WTC11 (cell line): ENCODE results near the gene IGF2BP3. TPM values are rescaled to one million over a fixed set of nuclear protein-coding genes. Genes with fewer than 3 reads are reported as not detected.

Source experiments
- ATAC-seq: fragments of 200-7000 bp; cut with Tn5 transposase; 2 replicates; pipeline ENCODE4 v1.10.0; 2021; ENCODE audit warnings: mild to moderate bottlenecking, moderate library complexity
- CTCF ChIA-PET: fragments of 300-600 bp; sonication (Branson Sonifier 250); formaldehyde crosslinking; loops from one replicate; lab custom pipeline; 2021; ENCODE audit warnings: antibody characterized with exemption; lab: Charles Lee
- POLR2A ChIA-PET: fragments of 350-600 bp; sonication (Branson Sonifier 250); formaldehyde crosslinking; loops from one replicate; lab custom pipeline; 2021; ENCODE audit warnings: antibody characterized with exemption; lab: Charles Lee
- DNase-seq: peaks from one replicate; pipeline ENCODE4 v3.0.0; 2021; ENCODE audit warnings: low spot score
- H3K27ac Mint-ChIP-seq: 2 replicates; pipeline ENCODE4 v1.8.0; 2021; ENCODE audit warnings: mixed read lengths
- H3K27me3 Mint-ChIP-seq: 2 replicates; pipeline ENCODE4 v1.8.0; 2021; ENCODE audit warnings: low read depth, mild to moderate bottlenecking, moderate library complexity, mixed read lengths
- H3K36me3 Mint-ChIP-seq: 2 replicates; pipeline ENCODE4 v1.8.0; 2021; ENCODE audit warnings: mixed read lengths
- H3K4me1 Mint-ChIP-seq: 2 replicates; pipeline ENCODE4 v1.8.0; 2022; ENCODE audit warnings: mixed read lengths
- H3K4me3 Mint-ChIP-seq: 2 replicates; pipeline ENCODE4 v1.8.0; 2021; ENCODE audit warnings: mild to moderate bottlenecking, moderate library complexity, mixed read lengths
- H3K9me3 Mint-ChIP-seq: 2 replicates; pipeline ENCODE4 v1.8.0; 2021; ENCODE audit warnings: mixed read lengths
- EMX1 ChIP-seq: fragments of 250-450 bp; sonication (Bioruptor Pico); IDR thresholded peaks from 2 replicates; pipeline ENCODE4 v1.8.0; 2021; ENCODE audit warnings: mild to moderate bottlenecking
- GRHL2 ChIP-seq: fragments of 250-450 bp; sonication (Bioruptor Pico); IDR thresholded peaks from 2 replicates; pipeline ENCODE4 v1.8.0; 2022; ENCODE audit warnings: mild to moderate bottlenecking, moderate library complexity; ENCODE audit not compliant: insufficient replicate concordance, severe bottlenecking
- GTF2I ChIP-seq: fragments of 250-450 bp; sonication (Bioruptor Pico); conservative IDR thresholded peaks from 2 replicates; pipeline ENCODE4 v1.4.0; 2021; ENCODE audit warnings: mild to moderate bottlenecking
- IRF2 ChIP-seq: sonication (generic); formaldehyde crosslinking; IDR thresholded peaks from 2 replicates; pipeline ENCODE4 v1.8.0; 2022; ENCODE audit warnings: low read depth, missing genetic modification reagents, borderline replicate concordance
- RELA ChIP-seq: sonication (generic); formaldehyde crosslinking; IDR thresholded peaks from 2 replicates; pipeline ENCODE4 v1.8.1; 2022; ENCODE audit warnings: missing genetic modification reagents, mild to moderate bottlenecking, borderline replicate concordance
- RORB ChIP-seq: fragments of 250-450 bp; sonication (Bioruptor Pico); IDR thresholded peaks from 2 replicates; pipeline ENCODE4 v1.9.0; 2021; ENCODE audit warnings: mild to moderate bottlenecking
- SMAD4 ChIP-seq: sonication (generic); formaldehyde crosslinking; IDR thresholded peaks from 2 replicates; pipeline ENCODE4 v1.8.0; 2022; ENCODE audit warnings: mild to moderate bottlenecking, missing genetic modification reagents
- SP1 ChIP-seq: sonication (generic); formaldehyde crosslinking; conservative IDR thresholded peaks from 2 replicates; pipeline ENCODE4 v1.8.1; 2022; ENCODE audit warnings: missing genetic modification reagents
- ZNF219 ChIP-seq: sonication (generic); formaldehyde crosslinking; IDR thresholded peaks from 2 replicates; pipeline ENCODE4 v1.8.0; 2023; ENCODE audit warnings: missing genetic modification reagents, mild to moderate bottlenecking, borderline replicate concordance
- ZNF263 ChIP-seq: sonication (generic); formaldehyde crosslinking; IDR thresholded peaks from 2 replicates; pipeline ENCODE4 v1.8.1; 2022; ENCODE audit warnings: low read depth, mild to moderate bottlenecking, moderate library complexity, missing genetic modification reagents
- ZNF423 ChIP-seq: fragments of 250-450 bp; sonication (Bioruptor Pico); IDR thresholded peaks from 2 replicates; pipeline ENCODE4 v2.1.2; 2022; ENCODE audit warnings: mild to moderate bottlenecking, moderate library complexity
- total RNA-seq: library from RNA; stranded (reverse); gene quantifications from 3 replicates; pipeline ENCODE4 v1.2.3, GENCODE V29; 2021
- TF ChIP-seq, protein P1 (sequence below): sonication (generic); formaldehyde crosslinking; IDR thresholded peaks from 2 replicates; pipeline ENCODE4 v1.8.1; 2023; ENCODE audit warnings: mild to moderate bottlenecking, missing genetic modification reagents
- TF ChIP-seq, protein P2 (sequence below): fragments of 250-450 bp; sonication (Bioruptor Pico); IDR thresholded peaks from 2 replicates; pipeline ENCODE4 v2.1.2; 2022; ENCODE audit warnings: mild to moderate bottlenecking, moderate library complexity
- TF ChIP-seq, protein P3 (sequence below): sonication (generic); formaldehyde crosslinking; IDR thresholded peaks from 2 replicates; pipeline ENCODE4 v1.8.0; 2022; ENCODE audit warnings: mild to moderate bottlenecking, missing genetic modification reagents
- TF ChIP-seq, protein P4 (sequence below): sonication (generic); formaldehyde crosslinking; IDR thresholded peaks from 2 replicates; pipeline ENCODE4 v1.8.0; 2023; ENCODE audit warnings: mild to moderate bottlenecking, missing genetic modification reagents
- TF ChIP-seq, protein P5 (sequence below): sonication (generic); formaldehyde crosslinking; IDR thresholded peaks from 2 replicates; pipeline ENCODE4 v1.8.1; 2023; ENCODE audit warnings: mild to moderate bottlenecking, missing genetic modification reagents, borderline replicate concordance
- TF ChIP-seq, protein P6 (sequence below): fragments of 250-450 bp; sonication (Bioruptor Pico); IDR thresholded peaks from 2 replicates; pipeline ENCODE4 v1.8.0; 2021; ENCODE audit warnings: mild to moderate bottlenecking
- TF ChIP-seq, protein P7 (sequence below): sonication (generic); formaldehyde crosslinking; conservative IDR thresholded peaks from 2 replicates; pipeline ENCODE4 v1.8.1; 2022; ENCODE audit warnings: mild to moderate bottlenecking, missing genetic modification reagents
- TF ChIP-seq, protein P8 (sequence below): sonication (generic); formaldehyde crosslinking; IDR thresholded peaks from 2 replicates; pipeline ENCODE4 v1.8.0; 2022; ENCODE audit warnings: missing genetic modification reagents

Gene IGF2BP3
- total RNA-seq, 1 experiment from 2014 or later: 129 TPM

DNA sequence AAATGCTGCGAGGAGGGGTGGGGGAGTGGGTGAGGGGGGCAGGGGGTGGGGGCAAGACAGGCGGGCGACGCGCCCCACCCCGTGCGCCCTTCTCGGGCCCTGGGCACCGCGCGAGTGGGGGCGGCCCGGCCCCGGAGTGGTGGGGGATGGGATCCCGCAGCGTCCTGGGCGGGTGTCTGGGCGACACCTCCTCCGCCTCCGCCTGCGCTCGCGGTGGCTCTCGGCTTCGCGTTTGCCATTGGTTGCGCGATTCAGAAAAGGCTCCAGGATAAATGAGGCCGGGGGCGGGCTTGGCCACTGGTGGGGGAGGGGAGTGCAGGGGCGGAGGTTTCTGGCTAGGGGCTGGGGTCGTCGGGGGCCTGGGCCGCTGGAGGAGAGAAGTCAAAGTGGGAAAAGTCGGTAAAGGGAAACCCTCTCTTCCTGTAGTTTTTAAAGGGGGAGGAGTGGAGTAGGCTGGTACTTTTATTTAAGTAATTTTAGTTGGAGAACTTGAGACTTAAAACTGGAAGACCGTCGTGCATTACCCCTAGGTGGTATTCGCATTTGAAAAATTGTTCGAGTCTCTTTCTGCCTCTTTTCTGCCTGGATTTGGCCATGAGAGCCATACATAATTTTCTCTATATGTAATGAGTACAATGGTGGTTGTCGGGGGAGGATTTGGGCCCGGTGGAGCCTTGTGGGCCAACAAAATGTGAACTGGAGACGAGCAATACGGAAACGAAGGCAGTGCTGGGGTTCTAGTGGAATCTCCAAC is 992 bp upstream of the IGF2BP3 start (continued):
- TF ChIP-seq, protein P1, sequence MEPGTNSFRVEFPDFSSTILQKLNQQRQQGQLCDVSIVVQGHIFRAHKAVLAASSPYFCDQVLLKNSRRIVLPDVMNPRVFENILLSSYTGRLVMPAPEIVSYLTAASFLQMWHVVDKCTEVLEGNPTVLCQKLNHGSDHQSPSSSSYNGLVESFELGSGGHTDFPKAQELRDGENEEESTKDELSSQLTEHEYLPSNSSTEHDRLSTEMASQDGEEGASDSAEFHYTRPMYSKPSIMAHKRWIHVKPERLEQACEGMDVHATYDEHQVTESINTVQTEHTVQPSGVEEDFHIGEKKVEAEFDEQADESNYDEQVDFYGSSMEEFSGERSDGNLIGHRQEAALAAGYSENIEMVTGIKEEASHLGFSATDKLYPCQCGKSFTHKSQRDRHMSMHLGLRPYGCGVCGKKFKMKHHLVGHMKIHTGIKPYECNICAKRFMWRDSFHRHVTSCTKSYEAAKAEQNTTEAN: peak; percentile 18; the same call in 1 of the 2 replicates
- peak; percentile 34; the same call in 1 of the 2 replicates for TF ChIP-seq ZNF423 (CRISPR knock-in tag)
- TF ChIP-seq EMX1 (CRISPR knock-in tag): no peak

DNA sequence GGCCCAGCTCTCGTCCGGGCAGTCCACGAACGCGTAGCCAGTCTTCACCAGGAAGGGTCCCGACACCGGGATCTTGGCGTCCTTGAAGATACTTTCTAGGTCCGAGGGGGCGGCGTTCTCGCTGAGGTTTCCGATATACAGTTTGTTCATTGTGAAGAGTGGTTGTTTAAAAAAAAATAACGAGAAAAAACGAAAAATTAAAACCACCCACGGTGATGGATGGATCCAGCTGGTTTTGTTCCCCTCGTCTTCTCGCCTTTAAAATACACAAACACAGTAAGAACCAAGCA is 385 bp downstream of the IGF2BP3 start:
- H3K4me3 Mint-ChIP-seq: peak overlapping the region; percentile 97
- H3K9me3 Mint-ChIP-seq: no peaks in the 10 kb centered on the region
- H3K36me3 Mint-ChIP-seq: peaks cover 11% of the 10 kb centered on the region
- DNase-seq: no peak
- ChIA-PET CTCF (no interaction called here), POLR2A (interaction anchor here (0.8 to 1.3 kb wide), 7 partner anchors 14 to 112 kb away, joined by 3 to 4 read pairs (median 3); no protein-coding TSS in a partner anchor)
- H3K4me1 Mint-ChIP-seq: peaks cover 29% of the 10 kb centered on the region
- no peak for ATAC-seq
- peak overlapping the region; percentile 100 for H3K27ac Mint-ChIP-seq
- no peaks in the 10 kb centered on the region for H3K27me3 Mint-ChIP-seq
- TF ChIP-seq, protein P2, sequence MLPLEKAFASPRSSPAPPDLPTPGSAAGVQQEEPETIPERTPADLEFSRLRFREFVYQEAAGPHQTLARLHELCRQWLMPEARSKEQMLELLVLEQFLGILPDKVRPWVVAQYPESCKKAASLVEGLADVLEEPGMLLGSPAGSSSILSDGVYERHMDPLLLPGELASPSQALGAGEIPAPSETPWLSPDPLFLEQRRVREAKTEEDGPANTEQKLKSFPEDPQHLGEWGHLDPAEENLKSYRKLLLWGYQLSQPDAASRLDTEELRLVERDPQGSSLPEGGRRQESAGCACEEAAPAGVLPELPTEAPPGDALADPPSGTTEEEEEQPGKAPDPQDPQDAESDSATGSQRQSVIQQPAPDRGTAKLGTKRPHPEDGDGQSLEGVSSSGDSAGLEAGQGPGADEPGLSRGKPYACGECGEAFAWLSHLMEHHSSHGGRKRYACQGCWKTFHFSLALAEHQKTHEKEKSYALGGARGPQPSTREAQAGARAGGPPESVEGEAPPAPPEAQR (CRISPR knock-in tag): no peak
- no peak for TF ChIP-seq RELA (CRISPR knock-in tag)
- no peak for TF ChIP-seq IRF2 (CRISPR knock-in tag)
- no peak for TF ChIP-seq GRHL2 (CRISPR knock-in tag)
- TF ChIP-seq, protein P3, sequence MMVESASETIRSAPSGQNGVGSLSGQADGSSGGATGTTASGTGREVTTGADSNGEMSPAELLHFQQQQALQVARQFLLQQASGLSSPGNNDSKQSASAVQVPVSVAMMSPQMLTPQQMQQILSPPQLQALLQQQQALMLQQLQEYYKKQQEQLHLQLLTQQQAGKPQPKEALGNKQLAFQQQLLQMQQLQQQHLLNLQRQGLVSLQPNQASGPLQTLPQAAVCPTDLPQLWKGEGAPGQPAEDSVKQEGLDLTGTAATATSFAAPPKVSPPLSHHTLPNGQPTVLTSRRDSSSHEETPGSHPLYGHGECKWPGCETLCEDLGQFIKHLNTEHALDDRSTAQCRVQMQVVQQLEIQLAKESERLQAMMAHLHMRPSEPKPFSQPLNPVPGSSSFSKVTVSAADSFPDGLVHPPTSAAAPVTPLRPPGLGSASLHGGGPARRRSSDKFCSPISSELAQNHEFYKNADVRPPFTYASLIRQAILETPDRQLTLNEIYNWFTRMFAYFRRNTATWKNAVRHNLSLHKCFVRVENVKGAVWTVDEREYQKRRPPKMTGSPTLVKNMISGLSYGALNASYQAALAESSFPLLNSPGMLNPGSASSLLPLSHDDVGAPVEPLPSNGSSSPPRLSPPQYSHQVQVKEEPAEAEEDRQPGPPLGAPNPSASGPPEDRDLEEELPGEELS (CRISPR knock-in tag): no peak
- TF ChIP-seq SP1: no peak
- TF ChIP-seq SMAD4: no peak
- TF ChIP-seq, protein P4, sequence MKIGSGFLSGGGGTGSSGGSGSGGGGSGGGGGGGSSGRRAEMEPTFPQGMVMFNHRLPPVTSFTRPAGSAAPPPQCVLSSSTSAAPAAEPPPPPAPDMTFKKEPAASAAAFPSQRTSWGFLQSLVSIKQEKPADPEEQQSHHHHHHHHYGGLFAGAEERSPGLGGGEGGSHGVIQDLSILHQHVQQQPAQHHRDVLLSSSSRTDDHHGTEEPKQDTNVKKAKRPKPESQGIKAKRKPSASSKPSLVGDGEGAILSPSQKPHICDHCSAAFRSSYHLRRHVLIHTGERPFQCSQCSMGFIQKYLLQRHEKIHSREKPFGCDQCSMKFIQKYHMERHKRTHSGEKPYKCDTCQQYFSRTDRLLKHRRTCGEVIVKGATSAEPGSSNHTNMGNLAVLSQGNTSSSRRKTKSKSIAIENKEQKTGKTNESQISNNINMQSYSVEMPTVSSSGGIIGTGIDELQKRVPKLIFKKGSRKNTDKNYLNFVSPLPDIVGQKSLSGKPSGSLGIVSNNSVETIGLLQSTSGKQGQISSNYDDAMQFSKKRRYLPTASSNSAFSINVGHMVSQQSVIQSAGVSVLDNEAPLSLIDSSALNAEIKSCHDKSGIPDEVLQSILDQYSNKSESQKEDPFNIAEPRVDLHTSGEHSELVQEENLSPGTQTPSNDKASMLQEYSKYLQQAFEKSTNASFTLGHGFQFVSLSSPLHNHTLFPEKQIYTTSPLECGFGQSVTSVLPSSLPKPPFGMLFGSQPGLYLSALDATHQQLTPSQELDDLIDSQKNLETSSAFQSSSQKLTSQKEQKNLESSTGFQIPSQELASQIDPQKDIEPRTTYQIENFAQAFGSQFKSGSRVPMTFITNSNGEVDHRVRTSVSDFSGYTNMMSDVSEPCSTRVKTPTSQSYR: no peak
- no peak for TF ChIP-seq RORB (CRISPR knock-in tag)
- TF ChIP-seq, protein P5, sequence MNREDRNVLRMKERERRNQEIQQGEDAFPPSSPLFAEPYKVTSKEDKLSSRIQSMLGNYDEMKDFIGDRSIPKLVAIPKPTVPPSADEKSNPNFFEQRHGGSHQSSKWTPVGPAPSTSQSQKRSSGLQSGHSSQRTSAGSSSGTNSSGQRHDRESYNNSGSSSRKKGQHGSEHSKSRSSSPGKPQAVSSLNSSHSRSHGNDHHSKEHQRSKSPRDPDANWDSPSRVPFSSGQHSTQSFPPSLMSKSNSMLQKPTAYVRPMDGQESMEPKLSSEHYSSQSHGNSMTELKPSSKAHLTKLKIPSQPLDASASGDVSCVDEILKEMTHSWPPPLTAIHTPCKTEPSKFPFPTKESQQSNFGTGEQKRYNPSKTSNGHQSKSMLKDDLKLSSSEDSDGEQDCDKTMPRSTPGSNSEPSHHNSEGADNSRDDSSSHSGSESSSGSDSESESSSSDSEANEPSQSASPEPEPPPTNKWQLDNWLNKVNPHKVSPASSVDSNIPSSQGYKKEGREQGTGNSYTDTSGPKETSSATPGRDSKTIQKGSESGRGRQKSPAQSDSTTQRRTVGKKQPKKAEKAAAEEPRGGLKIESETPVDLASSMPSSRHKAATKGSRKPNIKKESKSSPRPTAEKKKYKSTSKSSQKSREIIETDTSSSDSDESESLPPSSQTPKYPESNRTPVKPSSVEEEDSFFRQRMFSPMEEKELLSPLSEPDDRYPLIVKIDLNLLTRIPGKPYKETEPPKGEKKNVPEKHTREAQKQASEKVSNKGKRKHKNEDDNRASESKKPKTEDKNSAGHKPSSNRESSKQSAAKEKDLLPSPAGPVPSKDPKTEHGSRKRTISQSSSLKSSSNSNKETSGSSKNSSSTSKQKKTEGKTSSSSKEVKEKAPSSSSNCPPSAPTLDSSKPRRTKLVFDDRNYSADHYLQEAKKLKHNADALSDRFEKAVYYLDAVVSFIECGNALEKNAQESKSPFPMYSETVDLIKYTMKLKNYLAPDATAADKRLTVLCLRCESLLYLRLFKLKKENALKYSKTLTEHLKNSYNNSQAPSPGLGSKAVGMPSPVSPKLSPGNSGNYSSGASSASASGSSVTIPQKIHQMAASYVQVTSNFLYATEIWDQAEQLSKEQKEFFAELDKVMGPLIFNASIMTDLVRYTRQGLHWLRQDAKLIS: no peak
- TF ChIP-seq, protein P6, sequence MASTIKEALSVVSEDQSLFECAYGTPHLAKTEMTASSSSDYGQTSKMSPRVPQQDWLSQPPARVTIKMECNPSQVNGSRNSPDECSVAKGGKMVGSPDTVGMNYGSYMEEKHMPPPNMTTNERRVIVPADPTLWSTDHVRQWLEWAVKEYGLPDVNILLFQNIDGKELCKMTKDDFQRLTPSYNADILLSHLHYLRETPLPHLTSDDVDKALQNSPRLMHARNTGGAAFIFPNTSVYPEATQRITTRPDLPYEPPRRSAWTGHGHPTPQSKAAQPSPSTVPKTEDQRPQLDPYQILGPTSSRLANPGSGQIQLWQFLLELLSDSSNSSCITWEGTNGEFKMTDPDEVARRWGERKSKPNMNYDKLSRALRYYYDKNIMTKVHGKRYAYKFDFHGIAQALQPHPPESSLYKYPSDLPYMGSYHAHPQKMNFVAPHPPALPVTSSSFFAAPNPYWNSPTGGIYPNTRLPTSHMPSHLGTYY (CRISPR knock-in tag): no peak
- TF ChIP-seq, protein P7, sequence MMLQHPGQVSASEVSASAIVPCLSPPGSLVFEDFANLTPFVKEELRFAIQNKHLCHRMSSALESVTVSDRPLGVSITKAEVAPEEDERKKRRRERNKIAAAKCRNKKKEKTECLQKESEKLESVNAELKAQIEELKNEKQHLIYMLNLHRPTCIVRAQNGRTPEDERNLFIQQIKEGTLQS (CRISPR knock-in tag): no peak
- TF ChIP-seq GTF2I (CRISPR knock-in tag): no peak
- TF ChIP-seq ZNF263: no peak
- TF ChIP-seq, protein P8, sequence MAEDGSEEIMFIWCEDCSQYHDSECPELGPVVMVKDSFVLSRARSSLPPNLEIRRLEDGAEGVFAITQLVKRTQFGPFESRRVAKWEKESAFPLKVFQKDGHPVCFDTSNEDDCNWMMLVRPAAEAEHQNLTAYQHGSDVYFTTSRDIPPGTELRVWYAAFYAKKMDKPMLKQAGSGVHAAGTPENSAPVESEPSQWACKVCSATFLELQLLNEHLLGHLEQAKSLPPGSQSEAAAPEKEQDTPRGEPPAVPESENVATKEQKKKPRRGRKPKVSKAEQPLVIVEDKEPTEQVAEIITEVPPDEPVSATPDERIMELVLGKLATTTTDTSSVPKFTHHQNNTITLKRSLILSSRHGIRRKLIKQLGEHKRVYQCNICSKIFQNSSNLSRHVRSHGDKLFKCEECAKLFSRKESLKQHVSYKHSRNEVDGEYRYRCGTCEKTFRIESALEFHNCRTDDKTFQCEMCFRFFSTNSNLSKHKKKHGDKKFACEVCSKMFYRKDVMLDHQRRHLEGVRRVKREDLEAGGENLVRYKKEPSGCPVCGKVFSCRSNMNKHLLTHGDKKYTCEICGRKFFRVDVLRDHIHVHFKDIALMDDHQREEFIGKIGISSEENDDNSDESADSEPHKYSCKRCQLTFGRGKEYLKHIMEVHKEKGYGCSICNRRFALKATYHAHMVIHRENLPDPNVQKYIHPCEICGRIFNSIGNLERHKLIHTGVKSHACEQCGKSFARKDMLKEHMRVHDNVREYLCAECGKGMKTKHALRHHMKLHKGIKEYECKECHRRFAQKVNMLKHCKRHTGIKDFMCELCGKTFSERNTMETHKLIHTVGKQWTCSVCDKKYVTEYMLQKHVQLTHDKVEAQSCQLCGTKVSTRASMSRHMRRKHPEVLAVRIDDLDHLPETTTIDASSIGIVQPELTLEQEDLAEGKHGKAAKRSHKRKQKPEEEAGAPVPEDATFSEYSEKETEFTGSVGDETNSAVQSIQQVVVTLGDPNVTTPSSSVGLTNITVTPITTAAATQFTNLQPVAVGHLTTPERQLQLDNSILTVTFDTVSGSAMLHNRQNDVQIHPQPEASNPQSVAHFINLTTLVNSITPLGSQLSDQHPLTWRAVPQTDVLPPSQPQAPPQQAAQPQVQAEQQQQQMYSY (CRISPR knock-in tag): no peak
- no peak for TF ChIP-seq ZNF219 (CRISPR knock-in tag)
